Natural killer cell (primary cell): ENCODE data around the gene THEMIS. TPM values are rescaled to one million over a fixed set of nuclear protein-coding genes. Genes with fewer than 3 reads are reported as not detected.

Experiments used
- ATAC-seq, 3 donors: fragments of 150-1000 bp in 2 of 3; fragments of 200-7000 bp in 1 of 3; cut with Tn5 transposase; 1 replicate in 1 of 3; 2 replicates in 2 of 3; pipeline ENCODE4 v1.10.0; 2021; ENCODE audit warnings: mild to moderate bottlenecking in 2 of 3, moderate library complexity in 2 of 3
- DNase-seq, 2 donors: peaks; one replicate each; pipeline versions ENCODE4 v3.0.0 to v3.0.0-alpha.2; 2013 to 2021; ENCODE audit warnings: mixed read lengths in 1 of 2
- H3K27ac ChIP-seq: one replicate; pipeline ENCODE4 v1.5.1; 2013; ENCODE audit warnings: mild to moderate bottlenecking, low read length
- H3K27me3 ChIP-seq: one replicate; pipeline ENCODE4 v1.6.1; 2013; ENCODE audit warnings: low read length; ENCODE audit not compliant: control insufficient read depth, insufficient read depth
- H3K36me3 ChIP-seq: one replicate; pipeline ENCODE4 v1.6.1; 2013; ENCODE audit warnings: low read length; ENCODE audit not compliant: control insufficient read depth, insufficient read depth
- H3K4me1 ChIP-seq: one replicate; pipeline ENCODE4 v1.6.1; 2013; ENCODE audit warnings: low read length; ENCODE audit not compliant: control insufficient read depth, insufficient read depth
- H3K4me3 ChIP-seq: one replicate; pipeline ENCODE4 v1.5.1; 2013; ENCODE audit warnings: low read length
- H3K9me3 ChIP-seq: one replicate; pipeline ENCODE4 v1.6.1; 2013; ENCODE audit warnings: low read length; ENCODE audit not compliant: control insufficient read depth, insufficient read depth
- H3K27ac Mint-ChIP-seq, 2 donors: one replicate each; pipeline ENCODE4 v1.8.0; 2022; ENCODE audit warnings: mild to moderate bottlenecking in 2 of 2, mixed read lengths in 2 of 2, moderate library complexity in 1 of 2
- H3K27me3 Mint-ChIP-seq, 2 donors: one replicate each; pipeline ENCODE4 v1.8.0; 2022; ENCODE audit warnings: low read depth in 2 of 2, mixed read lengths in 2 of 2
- H3K36me3 Mint-ChIP-seq: one replicate; pipeline ENCODE4 v1.8.0; 2022; ENCODE audit warnings: mixed read lengths
- H3K4me1 Mint-ChIP-seq, 2 donors: one replicate each; pipeline ENCODE4 v1.8.0; 2022; ENCODE audit warnings: mixed read lengths in 2 of 2
- H3K4me3 Mint-ChIP-seq: one replicate; pipeline ENCODE4 v1.8.0; 2022; ENCODE audit warnings: mild to moderate bottlenecking, moderate library complexity, mixed read lengths
- H3K9me3 Mint-ChIP-seq, 2 donors: one replicate each; pipeline ENCODE4 v1.8.0; 2022; ENCODE audit warnings: mixed read lengths in 2 of 2
- CTCF ChIP-seq: fragments of 200-600 bp; IDR thresholded peaks from one replicate; pipeline ENCODE4 v1.8.0; 2022; ENCODE audit warnings: antibody characterized with exemption
- WGBS: methylation state at CpG from one replicate; pipeline ENCODE4 v1.1.7; 2013; ENCODE audit warnings: missing lambda C conversion rate; ENCODE audit not compliant: insufficient coverage; 5-methylcytosine and 5-hydroxymethylcytosine counted together
- intact Hi-C: fragments of 100-400 bp; cut with micrococcal nuclease; formaldehyde crosslinking; loops from one replicate; pipeline ENCODE4 v1.14.2; 2022
- total RNA-seq, 4 donors: library from RNA; stranded (reverse); fragments of 120-200 nt in 1 of 4; gene quantifications; one replicate each; pipeline versions ENCODE4 v1.2.3 to v1.2.4, GENCODE V29; 2013 to 2022

The THEMIS gene
- total RNA-seq, 3 donors from 2014 or later (not counting 1 experiment from before 2014, with no cell fraction given) = 0.82 to 11.7 (median 1.7) TPM

- H3K4me1 Mint-ChIP-seq = no peaks in the 10 kb centered on the region
- no peak overlapping the region for H3K27ac Mint-ChIP-seq
- no peak for TF ChIP-seq CTCF
- H3K9me3 Mint-ChIP-seq = peaks cover 0 to 4% of the 10 kb centered on the region in 2 donors
- H3K36me3 Mint-ChIP-seq = no peaks in the 10 kb centered on the region
- WGBS = 86% methylated on average over 1 of the region's 1 CpG
- Histone ChIP-seq H3K4me1 (no peaks in the 10 kb centered on the region), H3K9me3 (peaks cover under 1% of the 10 kb centered on the region), H3K36me3 (no peaks in the 10 kb centered on the region), H3K4me3 (no peak overlapping the region), H3K27ac (no peak overlapping the region), H3K27me3 (no peaks in the 10 kb centered on the region)
- H3K4me3 Mint-ChIP-seq = no peak overlapping the region
- no peak for ATAC-seq
- intact Hi-C loops = no loop called here
- no peaks in the 10 kb centered on the region for H3K27me3 Mint-ChIP-seq
- DNase-seq = no peak
Measured at GRCh38 chr6:127684501-127684900, 216.4 kb downstream of the THEMIS start.
